GM19023 (cell line): ENCODE data around the gene PABPC3.

ENCODE experiments used
- ATAC-seq: cut with Tn5 transposase; IDR thresholded peaks from one replicate; pipeline ENCODE4 v1.9.1; 2021; ENCODE audit warnings: mild to moderate bottlenecking, moderate library complexity; ENCODE audit not compliant: unreplicated experiment

The PABPC3 gene

DNA sequence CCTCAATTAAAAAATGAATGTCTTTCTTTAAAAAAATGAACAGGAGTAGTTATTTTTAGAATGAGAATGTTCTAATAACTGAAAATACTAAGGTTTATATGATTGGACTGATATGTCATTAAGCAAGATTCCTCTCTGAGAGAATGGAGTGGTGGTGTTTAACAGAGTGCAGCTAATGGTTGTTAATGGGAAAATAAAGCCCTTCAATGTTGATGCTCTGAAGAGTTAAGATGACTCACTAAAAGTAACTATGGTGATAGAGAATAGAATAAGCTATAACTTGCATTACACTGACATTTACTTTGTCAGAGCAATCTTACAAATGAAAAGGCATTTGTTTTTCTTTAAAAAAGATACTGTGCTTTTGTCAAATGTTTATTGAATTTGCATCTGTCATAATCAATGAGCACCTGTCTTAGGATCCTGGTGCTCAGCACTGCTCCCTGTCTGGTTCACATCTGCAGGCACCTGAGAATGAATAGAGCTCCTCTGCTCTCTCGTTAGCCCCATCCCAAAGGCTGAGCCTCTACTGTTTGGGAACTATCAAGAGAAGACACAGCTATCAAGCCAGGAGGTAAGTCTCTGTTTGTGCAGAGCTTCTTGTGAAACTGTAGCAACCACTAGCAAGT lies 15.1 kb downstream of the PABPC3 start:
- no peak for ATAC-seq

DNA sequence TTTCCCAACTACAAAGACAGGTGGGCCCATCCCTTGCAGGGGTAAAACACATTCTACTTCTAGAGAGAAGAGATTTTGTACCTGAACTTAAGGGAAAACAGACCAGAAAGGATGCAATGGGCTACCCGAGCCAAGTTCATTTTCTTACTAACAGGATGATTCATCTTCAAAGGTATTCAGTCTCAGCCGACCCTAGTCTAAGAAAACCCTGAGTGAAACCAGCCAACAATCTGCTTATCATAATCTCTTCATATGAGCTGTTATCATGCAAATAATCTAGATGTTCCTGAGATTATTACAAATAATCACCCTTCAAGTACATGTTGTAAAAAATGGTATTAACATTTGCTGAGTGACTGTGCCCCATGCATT lies 15.6 kb downstream of the PABPC3 start:
- ATAC-seq, result no peak

DNA sequence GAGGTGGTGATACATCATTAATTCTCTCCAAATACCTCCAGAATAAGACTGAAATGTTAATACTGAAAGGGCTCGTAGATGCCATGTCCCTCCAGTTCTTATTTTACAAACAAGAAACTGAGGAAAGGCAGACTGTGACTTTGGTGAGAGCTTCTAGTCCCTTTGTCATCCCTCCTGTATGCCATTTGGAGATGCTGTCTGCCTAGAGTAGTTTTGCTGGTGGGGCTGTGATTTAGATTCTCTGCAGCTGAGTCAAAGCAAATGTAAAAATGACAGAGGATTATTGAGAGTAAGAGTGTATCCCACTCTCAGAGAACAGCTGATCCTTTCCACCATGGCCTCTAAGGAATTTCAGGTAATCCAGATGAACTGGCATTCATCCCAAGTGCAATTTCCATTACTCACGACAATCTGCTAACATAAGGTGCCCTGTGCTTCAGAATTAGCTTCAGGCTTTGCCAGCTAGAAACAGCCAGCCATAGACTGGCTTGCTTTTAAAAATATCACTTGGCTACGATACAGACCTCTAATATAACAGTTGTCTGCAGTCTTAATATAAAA lies 16.8 kb downstream of the PABPC3 start:
- ATAC-seq, result no peak

DNA sequence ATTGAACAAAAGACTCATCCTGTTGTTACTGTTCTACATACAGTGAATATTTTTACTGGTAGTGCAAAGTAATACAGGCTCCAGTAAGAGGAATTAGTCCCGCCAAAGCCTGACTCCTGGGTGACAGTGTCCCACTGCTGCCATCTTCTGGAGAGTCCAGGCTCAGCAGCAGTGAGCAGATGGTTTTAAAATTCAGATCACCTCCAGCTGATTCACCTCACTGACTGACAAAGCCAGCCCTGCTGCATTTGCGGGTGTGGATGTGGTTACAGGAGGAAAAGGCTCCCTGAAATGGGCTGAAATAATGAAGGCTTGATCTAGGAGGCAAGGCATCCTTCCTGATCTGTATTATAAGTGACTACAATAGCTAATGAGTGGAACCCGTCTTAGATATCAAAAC lies 18.3 kb downstream of the PABPC3 start:
- peak; percentile 87 for ATAC-seq

DNA sequence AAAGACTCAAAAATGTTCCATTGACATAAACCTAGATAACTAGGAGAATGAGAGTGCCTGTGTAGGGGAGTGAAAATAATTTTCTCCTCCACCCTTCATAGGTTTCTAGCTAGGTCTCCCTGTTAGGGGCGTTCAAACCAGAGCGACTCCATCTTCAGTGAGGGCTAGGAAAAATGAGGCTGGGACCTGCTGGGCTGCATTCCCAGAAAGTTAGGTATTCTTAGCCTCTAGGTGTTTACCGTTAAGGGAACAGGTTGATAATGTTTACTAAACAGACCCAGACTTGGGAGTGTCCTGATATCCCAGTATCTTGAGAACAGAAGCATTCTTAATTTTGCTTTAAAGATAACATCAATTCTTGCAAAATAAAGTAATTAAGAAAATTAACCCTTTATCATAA lies 20.1 kb downstream of the PABPC3 start:
- ATAC-seq, result no peak

DNA sequence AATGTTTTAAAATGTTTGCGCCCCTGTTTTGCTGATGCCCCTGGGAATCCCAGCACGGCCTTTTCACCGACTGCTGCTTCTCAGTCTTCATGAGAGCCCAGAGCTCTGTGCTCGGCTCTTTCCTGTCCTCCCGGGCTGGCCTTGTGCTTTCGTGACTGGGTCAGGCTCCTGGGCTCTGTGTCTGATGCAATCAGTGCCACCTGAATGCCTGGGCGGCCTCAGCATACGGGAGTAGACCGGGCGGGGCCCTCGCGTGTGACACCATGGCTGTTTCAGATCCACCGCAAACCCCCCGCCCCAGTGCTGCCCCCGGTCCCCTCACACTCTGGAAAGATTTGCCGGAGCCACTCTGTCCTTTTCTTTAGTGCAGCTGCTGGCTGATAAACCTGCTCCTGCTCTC lies 21.4 kb downstream of the PABPC3 start:
- no peak for ATAC-seq

DNA sequence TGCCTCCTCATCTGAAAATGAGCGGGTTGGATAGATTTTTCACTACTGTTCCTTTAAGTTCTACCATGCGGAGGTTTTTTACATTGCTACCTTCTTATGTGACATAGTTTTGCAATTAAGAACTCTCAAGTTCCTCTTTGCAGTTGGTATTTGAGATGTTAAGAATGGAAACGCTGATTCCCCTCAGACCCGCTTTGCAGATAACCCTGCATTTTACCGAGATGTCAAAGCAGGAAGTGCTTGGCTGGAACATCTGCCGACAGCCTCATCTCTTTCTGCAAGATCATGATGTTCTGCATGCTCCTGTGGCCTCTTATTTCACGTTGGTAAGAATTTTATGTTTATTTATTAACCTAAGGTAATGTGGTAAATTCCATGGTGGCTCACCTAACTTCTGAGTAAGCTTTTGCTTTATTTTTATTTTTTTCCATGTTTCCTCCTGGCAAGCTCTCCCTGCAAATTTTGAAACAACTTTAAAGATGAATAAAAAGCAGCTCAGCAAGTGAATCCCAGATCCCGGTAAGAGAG lies 22.5 kb downstream of the PABPC3 start:
- no peak for ATAC-seq

DNA sequence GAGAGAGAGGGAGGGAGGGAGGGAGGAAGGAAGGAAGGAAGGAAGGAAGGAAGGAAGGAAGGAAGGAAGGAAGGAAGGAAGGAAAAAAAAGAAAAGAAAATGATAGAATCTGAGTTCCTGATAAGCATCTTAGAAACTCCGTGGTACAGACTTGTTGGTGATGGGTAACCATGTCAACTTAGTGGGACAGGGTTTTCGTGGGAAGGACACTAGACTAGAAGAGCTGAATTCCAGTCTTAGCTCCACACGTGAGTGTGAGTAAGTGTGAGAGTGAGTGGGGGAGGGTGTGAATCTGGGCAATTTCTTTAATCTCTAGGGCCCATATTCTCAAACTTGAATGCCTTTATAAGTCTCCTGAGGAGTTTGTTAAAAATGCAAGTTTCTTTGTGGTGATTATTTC lies 35.0 kb downstream of the PABPC3 start:
- no peak for ATAC-seq

DNA sequence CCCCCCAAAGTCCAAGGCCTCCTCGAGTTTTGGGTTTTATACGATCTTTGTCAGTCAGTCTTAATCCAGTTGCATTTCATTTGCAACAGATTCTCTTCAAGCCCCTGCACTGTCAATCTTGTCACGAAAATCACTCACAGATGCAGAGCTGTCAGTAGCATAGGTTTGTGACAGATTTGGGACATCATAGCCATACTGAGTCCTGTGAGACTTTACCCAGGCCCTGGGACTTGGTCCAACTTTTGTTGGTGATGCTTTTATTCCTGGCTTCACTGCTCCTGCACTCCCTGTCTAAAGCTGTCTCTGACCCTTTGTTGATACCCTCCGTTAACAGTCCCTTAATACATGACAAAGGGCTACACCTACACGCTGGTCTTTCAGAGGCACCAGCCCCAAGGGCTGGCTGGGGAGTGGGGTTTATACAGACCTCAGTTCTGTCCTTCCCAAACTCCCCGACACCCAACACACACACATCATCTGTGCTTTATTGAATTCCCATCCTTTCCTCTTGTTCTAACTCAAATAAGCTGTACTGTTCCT lies 36.0 kb downstream of the PABPC3 start:
- no peak for ATAC-seq

DNA sequence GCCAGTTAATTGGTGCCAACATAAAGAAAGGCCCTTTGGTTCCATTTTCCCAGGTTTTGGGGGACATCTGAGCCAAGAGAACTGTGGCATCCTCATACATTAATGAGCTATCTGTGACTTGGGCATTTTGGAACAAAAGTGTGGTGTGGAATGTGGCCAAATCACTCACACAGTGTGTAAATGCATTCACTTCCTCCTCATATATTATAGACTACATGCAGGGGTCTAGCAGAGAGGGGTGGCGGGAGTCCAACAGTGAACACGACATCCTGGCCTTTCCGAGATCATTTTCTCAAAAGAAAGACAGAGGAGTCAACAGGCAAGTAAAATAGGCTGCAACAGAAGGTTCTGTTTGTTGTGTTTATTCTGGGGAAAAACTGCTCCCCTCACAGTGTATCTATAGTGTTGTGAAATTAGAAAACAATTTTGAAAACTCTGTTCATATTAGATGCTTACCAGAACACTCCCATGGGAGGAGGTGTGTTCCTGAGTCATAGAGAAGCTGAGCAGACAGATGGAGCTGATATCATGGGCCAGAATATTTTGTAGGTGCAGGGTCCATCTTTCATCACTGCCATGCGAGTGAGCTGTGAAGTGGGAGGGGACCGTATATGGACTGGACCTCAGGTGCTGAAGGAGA lies 36.9 kb downstream of the PABPC3 start:
- no peak for ATAC-seq

DNA sequence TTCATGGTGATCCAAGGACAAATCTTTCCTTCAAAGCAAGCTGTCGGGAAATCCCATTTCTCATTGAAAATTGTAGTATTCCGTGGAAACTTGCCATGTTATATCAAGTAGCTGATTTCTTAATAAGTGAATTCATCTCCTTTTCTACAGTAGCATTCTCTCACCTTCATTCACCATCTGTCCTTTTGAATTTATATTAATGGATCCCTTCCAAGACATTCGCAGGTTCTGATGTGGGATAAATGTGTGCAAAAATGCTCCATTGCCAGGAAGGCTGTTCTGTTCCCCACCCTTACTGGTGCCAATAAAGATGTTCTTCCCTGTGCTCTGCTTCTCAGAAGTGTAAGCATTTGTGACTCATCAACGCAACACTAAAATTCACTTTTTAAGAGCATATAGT lies 40.0 kb downstream of the PABPC3 start:
- ATAC-seq, result no peak

DNA sequence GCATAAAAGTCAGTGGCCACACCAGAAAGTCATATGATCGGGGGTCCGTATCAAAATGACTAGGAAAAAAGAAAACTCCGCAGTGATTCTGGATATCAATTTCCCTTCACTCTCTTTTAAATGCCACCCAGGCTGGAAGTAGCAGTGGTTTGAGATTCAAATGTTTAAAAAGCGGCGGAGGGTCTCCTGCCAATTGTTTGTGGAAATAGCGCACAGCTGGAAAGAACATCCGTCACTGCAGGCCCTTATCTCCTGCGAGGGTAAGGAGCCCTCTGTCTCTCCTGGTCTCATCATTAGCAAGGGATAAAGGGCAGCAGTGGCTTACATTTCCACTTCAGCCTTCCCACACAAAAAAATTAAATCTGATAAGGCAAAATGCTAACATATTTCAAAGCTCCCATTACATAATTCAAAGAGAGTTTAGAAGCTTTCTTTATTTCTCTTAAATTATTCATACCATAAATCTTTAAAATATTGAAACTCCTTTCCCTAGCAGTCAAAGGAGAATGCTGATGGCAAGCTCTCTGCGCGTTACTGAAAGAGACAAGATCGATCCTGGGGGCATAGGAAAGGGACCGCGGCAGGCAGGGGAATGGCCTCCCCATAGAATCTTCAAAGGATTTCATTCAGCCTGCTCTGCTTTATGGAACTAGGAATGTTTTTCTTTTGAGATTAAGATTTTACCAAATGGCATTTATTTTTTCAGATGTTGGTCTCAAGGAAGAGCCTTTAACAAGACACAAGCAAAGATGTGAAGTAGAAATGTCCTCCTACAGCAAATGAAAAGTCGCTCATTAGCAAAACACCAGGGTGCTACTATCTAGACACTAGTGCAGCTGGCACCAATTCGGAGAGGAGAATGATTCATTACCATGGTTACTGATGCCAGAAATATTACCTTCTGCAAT lies 41.2 kb downstream of the PABPC3 start:
- ATAC-seq, result no peak

DNA sequence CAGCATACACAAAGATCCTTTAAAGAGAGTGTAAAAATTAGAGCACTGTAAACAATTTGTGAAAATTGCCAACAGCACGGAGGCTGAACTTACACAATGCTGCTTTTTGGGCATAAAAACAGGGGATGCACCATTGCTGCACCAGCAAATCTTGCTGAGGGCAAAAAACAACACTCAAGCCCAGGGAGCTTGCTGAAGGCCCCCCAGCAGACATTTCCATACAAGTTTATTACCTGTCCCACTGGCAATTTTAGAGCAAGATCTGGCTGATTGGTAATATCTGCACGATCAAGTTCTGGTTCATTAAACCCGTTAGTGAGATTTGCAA lies 41.8 kb downstream of the PABPC3 start:
- ATAC-seq, result no peak

DNA sequence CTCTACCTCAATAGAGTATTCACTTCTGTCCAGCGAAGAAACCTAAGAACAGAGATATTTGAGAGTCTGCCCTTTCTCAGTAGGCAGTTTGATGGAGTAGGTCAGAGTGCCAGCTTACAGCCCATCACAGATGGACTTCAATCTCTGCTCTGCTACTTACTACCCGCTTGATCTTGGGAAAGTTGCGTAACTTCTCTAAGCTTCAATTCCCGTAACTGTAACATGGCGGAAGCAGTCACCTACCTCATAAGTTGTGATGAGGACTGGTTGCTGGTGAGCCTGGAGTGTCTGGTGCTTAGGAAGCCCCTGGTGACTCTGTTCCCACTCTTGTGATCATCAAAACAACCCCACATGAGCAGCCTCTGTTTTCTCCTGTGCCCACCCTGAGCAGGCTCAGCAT lies 45.1 kb downstream of the PABPC3 start:
- ATAC-seq, result no peak

DNA sequence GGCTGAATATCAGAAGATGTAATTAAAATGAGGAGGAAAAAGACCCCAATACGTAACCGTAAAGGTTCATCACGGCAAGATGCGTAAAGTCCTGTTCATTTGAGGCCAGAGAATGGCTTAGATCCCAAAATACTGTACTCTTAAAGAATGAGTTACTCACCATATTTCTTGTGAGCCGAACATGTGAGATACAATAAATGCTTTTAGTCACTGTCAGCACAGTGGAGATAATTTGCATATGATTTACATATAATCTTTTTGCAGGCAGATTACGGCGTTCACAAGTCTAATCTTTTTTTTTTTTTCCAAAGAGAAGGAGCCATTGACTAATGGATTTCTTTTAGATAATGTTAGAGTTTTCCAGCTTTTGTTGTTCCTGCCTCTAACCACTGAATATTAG lies 47.8 kb downstream of the PABPC3 start:
- no peak for ATAC-seq

DNA sequence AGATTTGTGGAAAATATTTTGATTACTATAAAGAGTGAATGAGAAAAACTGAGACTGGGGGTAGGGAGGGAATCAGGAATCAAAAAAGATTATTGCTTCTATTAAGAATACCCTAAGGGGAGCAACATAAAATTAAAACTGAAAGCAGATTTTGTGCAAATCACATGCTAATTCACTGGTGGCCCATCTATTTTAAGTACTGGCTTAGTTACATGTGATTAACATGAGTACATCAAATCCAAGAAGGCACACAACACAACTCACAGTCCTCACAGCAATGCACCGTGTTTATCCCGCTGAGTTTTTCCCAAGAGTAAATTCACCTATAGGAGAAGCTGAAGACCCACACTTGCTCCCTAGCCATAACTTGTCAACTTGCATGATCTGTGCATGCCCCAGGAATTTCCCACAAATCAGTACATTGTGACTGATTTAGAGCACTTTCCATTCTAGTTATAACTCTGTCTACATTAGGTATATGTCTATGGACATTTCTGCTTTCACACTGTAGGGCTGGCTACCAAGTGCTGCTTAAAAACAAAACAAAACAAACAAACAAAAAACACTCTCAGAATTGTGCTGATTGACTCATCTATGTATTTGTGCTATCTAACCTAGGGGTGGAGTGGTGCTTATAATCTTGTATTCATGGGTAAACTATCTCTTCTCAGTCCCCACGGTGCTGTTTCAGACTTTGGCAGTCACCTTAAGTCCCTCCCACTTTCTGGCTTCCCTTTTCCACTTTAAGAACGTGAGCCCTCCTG lies 51.9 kb downstream of the PABPC3 start:
- peak; percentile 79 for ATAC-seq

DNA sequence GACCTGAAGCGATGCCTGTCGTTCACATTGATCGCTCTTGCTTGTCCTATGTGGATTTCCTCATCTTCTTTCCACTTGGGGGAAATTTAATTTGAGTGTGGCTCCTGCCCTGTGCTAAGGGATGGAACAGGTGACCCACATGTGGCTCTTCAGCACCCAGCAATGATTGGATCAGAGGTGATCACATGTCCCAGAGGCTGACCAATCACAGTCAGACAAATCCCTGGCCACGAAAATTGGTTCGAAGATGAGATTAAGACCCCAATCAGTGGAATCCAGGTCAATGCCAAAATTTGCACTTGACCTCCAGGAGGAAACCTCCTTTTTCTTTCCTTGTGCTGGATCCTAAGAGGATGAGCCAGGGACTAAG lies 52.5 kb downstream of the PABPC3 start:
- no peak for ATAC-seq
